GM19372 (cell line): ENCODE measurements around the gene GDF7.

Source experiments
- ATAC-seq: cut with Tn5 transposase; IDR thresholded peaks from one replicate; pipeline ENCODE4 v1.9.1; 2021; ENCODE audit warnings: mild to moderate bottlenecking, low read depth, moderate library complexity; ENCODE audit not compliant: unreplicated experiment

The GDF7 gene

GRCh38 chr2:20627712-20628380 is 39.1 kb upstream of the GDF7 start:
- ATAC-seq, result no peak

- no peak for ATAC-seq
Measured at GRCh38 chr2:20629181-20629580, 37.8 kb upstream of the GDF7 start.

- ATAC-seq, result no peak
Measured at GRCh38 chr2:20629581-20630171, 37.3 kb upstream of the GDF7 start.

GRCh38 chr2:20630967-20631366 is 36.0 kb upstream of the GDF7 start:
- ATAC-seq, result no peak

- ATAC-seq, result no peak
Measured at GRCh38 chr2:20631617-20632307, 35.2 kb upstream of the GDF7 start.

- no peak for ATAC-seq
Measured at GRCh38 chr2:20632446-20632990, 34.4 kb upstream of the GDF7 start.

GRCh38 chr2:20633001-20633400 is 33.9 kb upstream of the GDF7 start:
- ATAC-seq, result no peak

- no peak for ATAC-seq
Measured at GRCh38 chr2:20633794-20634506, 33.0 kb upstream of the GDF7 start.

GRCh38 chr2:20634507-20635112 is 32.3 kb upstream of the GDF7 start:
- ATAC-seq, result no peak

GRCh38 chr2:20635113-20635510 is 31.8 kb upstream of the GDF7 start:
- no peak for ATAC-seq

GRCh38 chr2:20635675-20636584 is 31.0 kb upstream of the GDF7 start:
- ATAC-seq, result peak; percentile 93

GRCh38 chr2:20637147-20637546 is 29.8 kb upstream of the GDF7 start:
- no peak for ATAC-seq

GRCh38 chr2:20638014-20638413 is 28.9 kb upstream of the GDF7 start:
- ATAC-seq, result no peak

GRCh38 chr2:20638646-20639430 is 28.1 kb upstream of the GDF7 start:
- ATAC-seq, result no peak

GRCh38 chr2:20640411-20641122 is 26.4 kb upstream of the GDF7 start:
- no peak for ATAC-seq

GRCh38 chr2:20641123-20641985 is 25.6 kb upstream of the GDF7 start:
- ATAC-seq, result no peak
